Neuron (in vitro differentiated cells): ENCODE results near the gene PTPRN2.
"Not testable (repeated sequence)": the region's sequence is repeated elsewhere in the genome, so short reads cannot be mapped to it uniquely, and the experiment has no call there.

Source experiments
- H2AFZ ChIP-seq: one replicate; pipeline ENCODE4 v1.6.1; 2013; ENCODE audit warnings: low read depth, mild to moderate bottlenecking, inconsistent platforms, low read length, moderate library complexity
- H3K27me3 ChIP-seq: one replicate; pipeline ENCODE4 v1.6.1; 2013; ENCODE audit warnings: low read length; ENCODE audit not compliant: insufficient read depth
- H3K36me3 ChIP-seq: one replicate; pipeline ENCODE4 v1.6.1; 2013; ENCODE audit warnings: low read length; ENCODE audit not compliant: insufficient read depth
- H3K4me1 ChIP-seq: one replicate; pipeline ENCODE4 v1.6.1; 2013; ENCODE audit warnings: low read length; ENCODE audit not compliant: insufficient read depth
- H3K4me3 ChIP-seq: 2 replicates; pipeline ENCODE4 v1.5.1; 2013; ENCODE audit warnings: mild to moderate bottlenecking, low read length, moderate library complexity
- H3K9me3 ChIP-seq: one replicate; pipeline ENCODE4 v1.6.1; 2013; ENCODE audit warnings: low read length

Gene PTPRN2

DNA sequence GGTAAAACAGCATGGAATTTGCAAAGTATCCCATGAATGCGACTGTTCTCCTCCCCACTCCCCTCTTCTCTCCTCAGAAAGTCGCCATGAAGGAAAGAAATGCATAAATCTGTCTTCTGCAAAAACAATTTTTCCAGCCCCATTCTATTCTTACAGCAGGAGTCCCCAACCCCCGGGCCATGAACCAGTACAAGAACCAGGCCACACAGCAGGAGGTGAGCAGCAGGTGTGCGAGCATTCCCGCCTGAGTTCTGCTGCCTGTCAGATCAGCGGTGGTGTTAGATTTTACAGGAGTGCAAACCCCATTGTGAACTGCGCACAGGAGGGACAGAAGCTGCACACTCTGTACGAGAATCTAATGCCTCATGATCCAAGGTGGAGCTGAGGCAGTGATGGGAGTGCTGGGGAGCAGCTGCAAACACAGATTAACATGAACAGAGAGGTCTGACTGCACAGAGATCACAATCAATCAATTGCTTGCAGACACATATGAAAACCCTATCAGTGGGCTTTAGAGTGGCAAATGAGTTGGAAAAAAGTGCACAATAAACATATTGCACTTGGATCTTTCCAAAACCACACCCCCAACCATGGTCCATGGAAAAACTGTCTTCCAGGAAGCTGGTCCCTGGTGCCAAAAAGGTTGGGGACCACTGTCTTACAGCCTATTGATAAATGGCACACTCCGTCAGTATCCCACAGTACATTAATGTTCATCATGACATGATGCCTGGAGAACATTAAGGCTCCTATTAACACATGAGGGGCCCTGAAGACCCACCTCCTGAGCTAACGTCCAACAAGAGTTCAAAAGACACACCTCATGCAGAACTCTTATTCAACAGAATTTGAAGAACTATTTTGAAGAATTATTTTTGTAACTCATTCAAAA is 205.0 kb downstream of the PTPRN2 start:
- Histone ChIP-seq H2AFZ (no peak overlapping the region), H3K27me3 (no peaks in the 10 kb centered on the region), H3K9me3 (no peaks in the 10 kb centered on the region), H3K4me1 (no peaks in the 10 kb centered on the region), H3K36me3 (no peaks in the 10 kb centered on the region), H3K4me3 (no peak overlapping the region)

DNA sequence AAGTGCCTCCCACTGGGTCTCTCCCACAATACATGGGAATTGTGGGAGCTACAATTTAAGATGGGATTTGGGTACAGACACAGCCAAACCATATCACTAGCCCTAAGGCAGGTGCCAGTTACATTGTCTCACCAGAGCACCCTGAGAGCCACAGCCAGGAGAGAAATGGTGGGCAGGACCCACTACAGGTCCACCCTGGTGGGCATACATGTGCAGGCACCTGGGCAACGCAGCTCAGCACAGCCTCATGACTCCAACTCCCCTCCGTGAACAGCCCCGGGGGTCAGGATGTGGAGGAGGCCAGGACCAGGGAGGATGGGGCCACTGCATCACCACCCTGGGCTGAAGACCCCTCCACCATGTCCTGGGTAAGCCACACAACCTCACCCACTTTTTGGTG is 205.7 kb downstream of the PTPRN2 start:
- Histone ChIP-seq H3K4me1 (no peaks in the 10 kb centered on the region), H3K27me3 (no peaks in the 10 kb centered on the region), H3K36me3 (no peaks in the 10 kb centered on the region), H2AFZ (no peak overlapping the region), H3K4me3 (no peak overlapping the region), H3K9me3 (no peaks in the 10 kb centered on the region)

DNA sequence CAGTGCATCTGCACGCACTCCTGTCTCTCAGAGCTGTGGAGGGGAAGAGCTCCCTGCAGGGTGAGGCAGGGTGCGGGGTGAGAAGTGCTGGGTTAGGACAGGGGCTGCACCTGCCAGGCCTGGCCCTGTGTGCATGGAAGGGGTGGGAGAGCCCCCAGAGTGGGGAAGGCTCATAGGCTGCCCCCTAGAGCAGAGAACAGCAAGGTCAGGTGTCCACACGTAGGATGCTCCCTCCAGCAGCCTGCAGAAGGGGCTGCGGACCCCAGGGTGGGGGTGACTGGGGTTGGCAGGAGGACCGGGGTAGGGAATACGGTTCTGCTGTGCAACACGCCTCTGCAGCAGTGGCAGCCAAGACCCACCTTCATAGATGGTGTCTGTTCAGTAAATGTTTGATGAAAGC is 208.6 kb downstream of the PTPRN2 start:
- Histone ChIP-seq H3K4me1 (no peaks in the 10 kb centered on the region), H3K4me3 (no peak overlapping the region), H2AFZ (no peak overlapping the region), H3K36me3 (no peaks in the 10 kb centered on the region), H3K27me3 (no peaks in the 10 kb centered on the region), H3K9me3 (no peaks in the 10 kb centered on the region)

DNA sequence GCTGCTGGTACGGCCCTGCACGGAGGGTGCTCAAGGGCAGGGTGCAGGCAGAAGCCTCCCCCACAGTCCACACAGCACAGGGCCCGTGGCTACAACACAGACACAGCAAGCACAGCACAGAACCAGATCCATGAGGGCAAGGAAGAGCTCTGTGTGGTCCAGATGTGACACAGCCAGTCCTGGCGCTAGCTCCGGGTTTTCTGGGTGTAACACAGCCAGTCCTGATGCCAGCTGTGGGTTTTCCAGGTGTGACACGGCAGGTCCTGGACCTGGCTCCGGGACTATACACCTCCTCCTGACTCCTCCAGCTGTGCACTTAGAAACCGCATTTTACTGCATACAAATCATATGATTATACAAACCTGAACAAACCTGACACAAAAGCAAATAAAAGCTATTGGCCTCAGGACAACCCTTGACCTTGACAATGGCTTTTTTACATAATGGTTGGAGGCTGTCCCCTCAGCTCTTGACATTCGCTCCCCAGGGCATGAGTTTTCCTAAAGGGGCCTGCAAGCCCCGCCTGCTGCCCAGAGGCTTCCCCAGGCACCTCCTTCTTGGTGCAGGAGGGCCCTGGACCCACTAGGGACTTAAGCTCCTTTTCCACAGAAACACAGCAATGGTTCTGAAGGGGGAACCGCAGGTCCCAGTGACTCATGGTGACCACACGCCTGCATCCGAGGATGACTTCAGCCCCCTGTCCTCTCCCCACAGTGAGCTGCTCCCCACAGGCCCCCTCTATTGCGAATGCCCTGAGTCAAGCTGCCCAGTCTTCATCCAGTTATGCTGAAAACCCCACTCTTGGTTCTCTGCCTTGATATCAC is 209.6 kb downstream of the PTPRN2 start:
- H3K4me3 ChIP-seq: no peak overlapping the region
- no peaks in the 10 kb centered on the region for H3K9me3 ChIP-seq
- H3K27me3 ChIP-seq: no peaks in the 10 kb centered on the region
- no peaks in the 10 kb centered on the region for H3K36me3 ChIP-seq
- H2AFZ ChIP-seq: no peak overlapping the region
- no peaks in the 10 kb centered on the region for H3K4me1 ChIP-seq

DNA sequence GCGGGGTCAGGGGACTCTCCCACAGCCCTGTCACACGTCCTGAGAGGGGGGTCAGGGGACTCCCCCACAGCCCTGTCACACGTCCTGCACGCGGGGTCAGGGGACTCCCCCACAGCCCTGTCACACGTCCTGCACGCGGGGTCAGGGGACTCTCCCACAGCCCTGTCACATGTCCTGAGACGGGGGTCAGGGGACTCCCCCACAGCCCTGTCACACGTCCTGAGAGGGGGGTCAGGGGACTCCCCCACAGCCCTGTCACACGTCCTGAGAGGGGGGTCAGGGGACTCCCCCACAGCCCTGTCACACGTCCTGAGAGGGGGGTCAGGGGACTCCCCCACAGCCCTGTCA is 210.8 kb downstream of the PTPRN2 start:
- not testable (repeated sequence) for H3K36me3 ChIP-seq, H3K9me3 ChIP-seq, H3K4me3 ChIP-seq, H3K4me1 ChIP-seq, H2AFZ ChIP-seq, H3K27me3 ChIP-seq

DNA sequence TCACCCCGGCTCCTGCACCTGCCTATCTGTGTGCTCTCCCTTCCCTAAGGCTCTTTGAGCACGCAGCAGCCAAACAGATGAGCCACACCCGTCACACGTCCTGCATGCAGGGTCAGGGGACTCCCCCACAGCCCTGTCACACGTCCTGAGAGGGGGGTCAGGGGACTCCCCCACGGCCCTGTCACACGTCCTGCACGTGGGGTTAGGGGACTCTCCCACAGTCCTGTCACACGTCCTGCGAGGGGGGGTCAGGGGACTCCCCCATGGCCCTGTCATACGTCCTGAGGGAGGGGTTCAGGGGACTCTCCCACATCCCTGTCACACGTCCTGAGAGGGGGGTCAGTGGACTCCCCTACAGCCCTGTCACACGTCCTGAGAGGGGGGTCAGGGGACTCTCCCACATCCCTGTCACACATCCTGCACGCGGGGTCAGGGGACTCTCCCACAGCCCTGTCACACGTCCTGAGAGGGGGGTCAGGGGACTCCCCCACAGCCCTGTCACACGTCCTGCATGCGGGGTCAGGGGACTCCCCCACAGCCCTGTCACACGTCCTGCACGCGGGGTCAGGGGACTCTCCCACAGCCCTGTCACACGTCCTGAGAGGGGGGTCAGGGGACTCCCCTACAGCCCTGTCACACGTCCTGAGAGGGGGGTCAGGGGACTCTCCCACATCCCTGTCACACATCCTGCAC is 211.3 kb downstream of the PTPRN2 start:
- not testable (repeated sequence) for H3K4me1 ChIP-seq, H3K36me3 ChIP-seq, H3K4me3 ChIP-seq, H2AFZ ChIP-seq, H3K27me3 ChIP-seq, H3K9me3 ChIP-seq

DNA sequence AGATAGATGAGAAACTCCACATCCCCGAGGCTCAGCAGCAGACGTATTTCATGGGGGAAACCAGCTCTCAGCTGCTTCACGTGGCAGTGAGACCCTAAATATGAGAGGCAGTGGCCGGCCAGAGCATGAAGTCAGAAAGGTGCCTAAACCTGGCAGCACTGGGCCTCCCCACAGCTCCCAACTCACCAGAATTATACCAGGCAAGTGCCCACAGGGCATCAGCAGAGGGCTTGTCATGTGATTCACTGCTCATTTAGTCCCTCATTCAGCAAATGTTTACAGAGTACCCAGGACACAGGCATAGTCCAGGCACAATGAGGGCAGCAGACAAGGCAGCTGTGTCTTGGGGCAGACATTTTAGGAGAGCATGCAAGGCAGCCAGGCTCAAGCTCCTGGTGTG is 212.6 kb downstream of the PTPRN2 start:
- Histone ChIP-seq H3K36me3 (no peaks in the 10 kb centered on the region), H3K27me3 (no peaks in the 10 kb centered on the region), H3K4me3 (no peak overlapping the region), H3K9me3 (no peaks in the 10 kb centered on the region), H3K4me1 (no peaks in the 10 kb centered on the region), H2AFZ (no peak overlapping the region)

DNA sequence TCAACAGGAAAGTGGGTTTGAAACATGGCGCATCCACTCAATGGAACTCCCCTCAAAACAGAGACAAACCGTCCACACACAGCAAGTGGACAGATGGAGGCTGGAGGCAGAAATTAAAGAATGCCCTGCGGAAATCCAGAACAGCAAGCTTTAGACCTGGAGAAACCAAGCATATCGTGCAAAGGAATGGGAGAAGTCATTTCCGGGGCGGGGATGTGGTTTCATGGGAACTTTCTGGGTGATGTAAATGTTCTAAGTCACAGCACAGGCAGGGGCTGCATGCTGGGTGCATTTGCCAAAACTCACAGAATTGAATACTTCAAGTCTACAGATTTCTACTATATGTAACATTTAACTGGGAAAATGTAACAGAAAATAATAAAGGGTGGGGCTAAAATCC is 213.0 kb downstream of the PTPRN2 start:
- Histone ChIP-seq H3K36me3 (no peaks in the 10 kb centered on the region), H3K4me1 (no peaks in the 10 kb centered on the region), H3K4me3 (no peak overlapping the region), H2AFZ (no peak overlapping the region), H3K27me3 (no peaks in the 10 kb centered on the region), H3K9me3 (no peaks in the 10 kb centered on the region)

DNA sequence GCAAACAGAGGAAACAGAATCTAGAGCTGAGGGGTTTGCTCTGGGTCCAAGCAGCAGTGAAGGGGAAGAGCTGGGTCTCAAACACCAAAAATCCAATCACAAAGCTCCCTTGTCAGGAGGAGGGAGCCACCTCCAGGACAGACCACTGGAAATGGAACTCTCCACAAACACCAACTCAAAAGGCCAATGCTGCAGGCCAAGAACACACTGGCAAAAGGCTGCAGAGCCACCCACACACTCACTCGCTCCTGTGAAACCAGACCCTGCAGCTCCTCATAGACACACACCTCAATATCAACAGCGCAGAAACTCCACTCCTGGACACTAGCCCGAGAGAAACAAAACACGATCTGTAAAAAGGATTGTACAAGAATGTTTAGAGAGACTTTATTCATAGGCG is 213.5 kb downstream of the PTPRN2 start:
- Histone ChIP-seq H2AFZ (no peak overlapping the region), H3K4me3 (no peak overlapping the region), H3K4me1 (no peaks in the 10 kb centered on the region), H3K27me3 (no peaks in the 10 kb centered on the region), H3K9me3 (no peaks in the 10 kb centered on the region), H3K36me3 (no peaks in the 10 kb centered on the region)

DNA sequence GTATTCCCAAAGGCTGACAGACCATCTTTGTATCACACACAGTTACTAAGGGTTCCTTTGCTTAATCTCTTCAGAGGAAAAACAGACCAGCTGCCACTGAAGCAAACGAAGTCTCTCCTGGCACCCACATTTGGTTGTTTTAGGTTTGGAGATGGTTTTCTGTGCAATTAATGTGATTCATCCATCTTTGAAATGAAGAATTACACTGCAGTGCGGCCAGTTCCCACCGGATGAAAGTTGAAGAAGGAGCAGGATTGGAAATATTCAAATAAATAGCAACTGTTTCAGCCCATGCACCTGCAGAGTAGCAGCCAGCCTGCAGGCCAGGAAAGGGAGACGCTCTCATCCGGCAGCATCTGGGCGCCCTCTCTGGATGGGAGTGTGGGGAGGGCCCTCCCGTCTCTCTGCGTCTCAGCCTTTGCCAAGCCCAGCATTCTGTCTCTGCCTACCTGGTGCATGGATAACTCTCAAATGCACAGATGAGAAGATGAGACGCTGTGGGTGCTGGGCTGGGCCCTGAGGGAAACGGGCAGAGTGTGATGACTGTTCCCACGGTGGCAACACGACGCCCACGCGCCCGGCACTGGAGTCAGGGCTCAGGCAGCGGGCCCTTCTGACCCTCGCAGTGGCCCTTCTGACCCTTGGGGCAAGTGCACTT is 214.0 kb downstream of the PTPRN2 start:
- H3K4me1 ChIP-seq: no peaks in the 10 kb centered on the region
- H3K9me3 ChIP-seq: no peaks in the 10 kb centered on the region
- no peaks in the 10 kb centered on the region for H3K36me3 ChIP-seq
- no peaks in the 10 kb centered on the region for H3K27me3 ChIP-seq
- H3K4me3 ChIP-seq: no peak overlapping the region
- H2AFZ ChIP-seq: no peak overlapping the region

DNA sequence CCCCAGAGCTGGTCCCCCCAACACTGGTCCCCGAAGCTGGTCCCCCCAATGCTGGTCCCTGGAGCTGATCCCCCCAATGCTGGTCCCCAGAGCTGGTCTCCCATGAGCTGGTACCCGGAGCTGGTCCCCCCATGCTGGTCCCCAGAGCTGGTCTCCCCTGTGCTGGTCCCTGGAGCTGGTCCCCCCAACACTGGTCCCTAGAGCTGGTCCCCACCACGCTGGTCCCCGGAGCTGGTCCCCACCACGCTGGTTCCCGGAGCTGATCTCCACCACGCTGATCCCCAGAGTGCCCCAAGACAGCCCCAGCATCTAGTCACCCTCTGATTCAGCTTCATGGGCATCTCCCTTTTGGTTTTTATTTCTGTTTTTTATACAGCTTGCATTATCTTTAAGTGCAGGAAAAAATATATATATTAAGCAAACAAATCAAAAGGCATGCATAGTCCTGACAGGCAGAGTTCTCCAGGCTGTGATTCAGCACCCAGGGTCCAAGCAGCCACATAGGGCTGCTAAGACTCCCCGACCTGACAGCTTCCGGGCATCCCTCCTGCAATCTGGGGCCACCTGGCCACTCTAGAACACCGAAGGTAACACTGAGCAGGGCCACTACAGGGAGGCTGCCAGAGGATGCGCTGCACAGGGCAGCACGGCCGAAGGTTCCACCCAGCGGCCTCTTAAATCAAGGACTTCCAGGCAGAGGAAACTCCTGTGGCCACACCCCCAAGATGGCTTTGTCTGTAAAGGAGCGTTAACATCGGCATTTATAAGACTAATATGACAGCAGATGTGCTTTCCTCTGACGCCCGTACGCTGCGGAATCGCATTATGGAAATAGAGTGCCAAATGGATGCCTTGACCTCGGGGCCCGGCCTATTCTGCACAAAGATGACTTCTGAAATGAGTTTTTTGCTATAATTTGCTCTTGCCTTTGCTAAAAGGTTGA is 215.0 kb downstream of the PTPRN2 start:
- Histone ChIP-seq H3K9me3 (no peaks in the 10 kb centered on the region), H3K27me3 (peaks cover under 1% of the 10 kb centered on the region)

DNA sequence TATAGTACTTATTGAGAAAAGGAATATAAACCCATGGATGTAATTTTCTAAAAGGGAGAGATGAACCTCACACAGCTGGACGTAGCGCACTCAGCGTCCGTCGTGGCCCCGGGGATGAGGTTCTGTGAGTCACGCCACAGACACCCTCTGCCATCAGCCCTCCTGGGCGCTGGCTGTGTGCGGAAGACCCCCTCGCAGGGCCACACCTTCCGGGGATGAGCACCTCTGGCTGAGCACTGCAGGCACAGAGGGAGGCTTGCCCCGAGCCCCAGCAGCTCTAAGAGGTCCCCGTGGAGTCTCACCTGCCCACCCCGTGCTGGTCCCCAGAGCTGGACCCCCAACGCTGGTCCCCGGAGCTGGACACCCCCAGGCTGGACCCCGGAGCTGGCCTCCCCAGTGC is 215.8 kb downstream of the PTPRN2 start:
- Histone ChIP-seq H3K4me1 (peaks cover under 1% of the 10 kb centered on the region), H3K9me3 (no peaks in the 10 kb centered on the region), H3K27me3 (peaks cover 7% of the 10 kb centered on the region)

More for the DNA sequence above, 215.0 kb downstream of the PTPRN2 start:
- H3K4me1 ChIP-seq: no peaks in the 10 kb centered on the region
- H2AFZ ChIP-seq: no peak overlapping the region
- H3K36me3 ChIP-seq: no peaks in the 10 kb centered on the region
- no peak overlapping the region for H3K4me3 ChIP-seq

More for the DNA sequence above, 215.8 kb downstream of the PTPRN2 start:
- H2AFZ ChIP-seq: no peak overlapping the region
- H3K36me3 ChIP-seq: no peaks in the 10 kb centered on the region
- no peak overlapping the region for H3K4me3 ChIP-seq
